ENCODE data around the gene MLXIPL.

- TF ChIP-seq CTCF (conservative IDR thresholded peaks at IDR 0.05; ENCODE audit: low read length) = no peak
- TF ChIP-seq EZH2phosphoT487 (IDR thresholded peaks at IDR 0.05; ENCODE audit: borderline replicate concordance, low read depth, low read length) = no peak
These were observed 45.0 kb upstream of the MLXIPL start for GRCh38 chr7:73669288-73669701.
